A673 (cell line): Measurements from ENCODE around the gene TNFRSF25. TPM values are rescaled to one million over a fixed set of nuclear protein-coding genes. Genes with fewer than 3 reads are reported as not detected.

Source experiments
- BruUV-seq: library from RNA; stranded (reverse); fragments of 400-500 nt; replicated peaks from 2 replicates; lab custom pipeline; 2021; lab: Mats Ljungman, UMichigan
- CTCF ChIA-PET: fragments of 300-600 bp; sonication (Branson Sonifier 250); formaldehyde crosslinking; loops from one replicate; lab custom pipeline; 2022; ENCODE audit warnings: antibody characterized with exemption; lab: Charles Lee
- POLR2A ChIA-PET: fragments of 300-600 bp; sonication (Branson Sonifier 250); formaldehyde crosslinking; loops from one replicate; lab custom pipeline; 2022; ENCODE audit warnings: antibody characterized with exemption; ENCODE audit not compliant: low non-redundant PET; lab: Charles Lee
- DNase-seq: peaks from one replicate; pipeline ENCODE4 v3.0.0-alpha.2; 2015; ENCODE audit warnings: low spot score
- H3K27ac ChIP-seq: fragments of 200-600 bp; sonication (generic); 2 replicates; pipeline ENCODE4 v1.5.1; 2016; ENCODE audit warnings: mixed run types, low read depth, mild to moderate bottlenecking, mixed read lengths, antibody characterized with exemption, low read length; ENCODE audit not compliant: poor library complexity, severe bottlenecking
- H3K27me3 ChIP-seq: fragments of 200-600 bp; sonication (generic); replicated peaks from 2 replicates; pipeline ENCODE4 v1.6.1; 2017; ENCODE audit warnings: mixed run types, low read depth, mild to moderate bottlenecking, mixed read lengths, antibody characterized with exemption, low read length; ENCODE audit not compliant: insufficient read depth, poor library complexity
- H3K36me3 ChIP-seq: fragments of 200-600 bp; sonication (generic); 2 replicates; pipeline ENCODE4 v1.6.1; 2016; ENCODE audit warnings: mixed run types, mild to moderate bottlenecking, mixed read lengths, antibody characterized with exemption, low read length; ENCODE audit not compliant: insufficient read depth, poor library complexity, severe bottlenecking
- H3K4me1 ChIP-seq: fragments of 200-600 bp; sonication (generic); 2 replicates; pipeline ENCODE4 v1.6.1; 2017; ENCODE audit warnings: mixed run types, mild to moderate bottlenecking, mixed read lengths, antibody characterized with exemption, low read length; ENCODE audit not compliant: insufficient read depth, poor library complexity, severe bottlenecking
- H3K4me3 ChIP-seq: fragments of 200-600 bp; sonication (generic); 2 replicates; pipeline ENCODE4 v1.5.1; 2016; ENCODE audit warnings: low read depth, mixed run types, mild to moderate bottlenecking, mixed read lengths, low read length; ENCODE audit not compliant: poor library complexity, severe bottlenecking
- H3K9me3 ChIP-seq: fragments of 200-600 bp; sonication (generic); 2 replicates; pipeline ENCODE4 v1.6.1; 2016; ENCODE audit warnings: mixed run types, low read depth, mild to moderate bottlenecking, mixed read lengths, antibody characterized with exemption, low read length; ENCODE audit not compliant: poor library complexity, severe bottlenecking
- EZH2 ChIP-seq: fragments of 200-600 bp; sonication (generic); IDR thresholded peaks from 2 replicates; pipeline ENCODE4 v1.6.1; 2017; ENCODE audit warnings: borderline replicate concordance, low read depth, mild to moderate bottlenecking, mixed read lengths, antibody characterized with exemption, low read length; ENCODE audit not compliant: poor library complexity, severe bottlenecking
- intact Hi-C: fragments of 100-400 bp; cut with micrococcal nuclease; formaldehyde crosslinking; loops from one replicate; pipeline ENCODE4 v1.10.0; 2022; ENCODE audit not compliant: unreplicated experiment
- total RNA-seq: library from RNA; stranded (reverse); gene quantifications from 2 replicates; pipeline ENCODE4 v1.2.3, GENCODE V29; 2021
- TF ChIP-seq, protein P1 (sequence below): fragments of 300-800, 200-600 bp; sonication (generic); conservative IDR thresholded peaks from 2 replicates; pipeline ENCODE4 v1.5.1; 2017; ENCODE audit warnings: low read depth, mild to moderate bottlenecking, antibody characterized with exemption, low read length, moderate library complexity, mixed read lengths

TNFRSF25 gene
- total RNA-seq, 1 experiment from 2014 or later: 0.97 TPM

GRCh38 chr1:6509220-6509918 is 43.4 kb upstream of the TNFRSF25 start:
- no peak for TF ChIP-seq EZH2
- TF ChIP-seq, protein P1, sequence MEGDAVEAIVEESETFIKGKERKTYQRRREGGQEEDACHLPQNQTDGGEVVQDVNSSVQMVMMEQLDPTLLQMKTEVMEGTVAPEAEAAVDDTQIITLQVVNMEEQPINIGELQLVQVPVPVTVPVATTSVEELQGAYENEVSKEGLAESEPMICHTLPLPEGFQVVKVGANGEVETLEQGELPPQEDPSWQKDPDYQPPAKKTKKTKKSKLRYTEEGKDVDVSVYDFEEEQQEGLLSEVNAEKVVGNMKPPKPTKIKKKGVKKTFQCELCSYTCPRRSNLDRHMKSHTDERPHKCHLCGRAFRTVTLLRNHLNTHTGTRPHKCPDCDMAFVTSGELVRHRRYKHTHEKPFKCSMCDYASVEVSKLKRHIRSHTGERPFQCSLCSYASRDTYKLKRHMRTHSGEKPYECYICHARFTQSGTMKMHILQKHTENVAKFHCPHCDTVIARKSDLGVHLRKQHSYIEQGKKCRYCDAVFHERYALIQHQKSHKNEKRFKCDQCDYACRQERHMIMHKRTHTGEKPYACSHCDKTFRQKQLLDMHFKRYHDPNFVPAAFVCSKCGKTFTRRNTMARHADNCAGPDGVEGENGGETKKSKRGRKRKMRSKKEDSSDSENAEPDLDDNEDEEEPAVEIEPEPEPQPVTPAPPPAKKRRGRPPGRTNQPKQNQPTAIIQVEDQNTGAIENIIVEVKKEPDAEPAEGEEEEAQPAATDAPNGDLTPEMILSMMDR: no peak
- ChIA-PET CTCF (no interaction called here), POLR2A (no interaction called here)
- intact Hi-C loops: no loop called here
- no TSS peak for BruUV-seq
- no peaks in the 10 kb centered on the region for H3K9me3 ChIP-seq
- H3K4me3 ChIP-seq: no peak overlapping the region
- no peaks in the 10 kb centered on the region for H3K27me3 ChIP-seq
- no peaks in the 10 kb centered on the region for H3K36me3 ChIP-seq
- DNase-seq: no peak
- no peak overlapping the region for H3K27ac ChIP-seq
- H3K4me1 ChIP-seq: no peaks in the 10 kb centered on the region

DNA sequence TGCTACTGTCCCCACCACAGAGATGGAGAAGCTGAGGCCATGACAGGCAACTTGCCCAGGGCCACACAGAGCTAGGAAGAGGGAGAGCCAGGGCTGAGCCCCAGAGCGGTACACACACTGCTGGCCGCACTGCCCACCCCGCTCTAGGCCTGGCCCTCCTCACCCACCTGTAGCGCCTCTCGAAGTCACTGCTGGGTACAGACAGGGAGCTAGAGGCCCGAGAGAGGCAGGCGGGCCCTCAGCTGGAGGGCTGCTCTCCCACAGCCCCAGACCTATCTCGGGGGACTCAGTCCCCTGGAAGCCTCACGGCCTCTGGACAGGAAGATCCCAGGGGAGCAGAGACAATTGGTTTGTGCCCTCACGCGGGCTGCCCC is 42.8 kb upstream of the TNFRSF25 start:
- intact Hi-C loops: no loop called here
- TF ChIP-seq, protein P1: no peak
- TF ChIP-seq EZH2: no peak
- no TSS peak for BruUV-seq
- DNase-seq: no peak
- CTCF ChIA-PET: no interaction called here
- no peaks in the 10 kb centered on the region for H3K36me3 ChIP-seq
- no peak overlapping the region for H3K4me3 ChIP-seq
- POLR2A ChIA-PET: no interaction called here
- no peaks in the 10 kb centered on the region for H3K27me3 ChIP-seq
- H3K27ac ChIP-seq: no peak overlapping the region
- H3K9me3 ChIP-seq: no peaks in the 10 kb centered on the region
- H3K4me1 ChIP-seq: no peaks in the 10 kb centered on the region

- Histone ChIP-seq H3K27ac (no peak overlapping the region), H3K9me3 (no peaks in the 10 kb centered on the region), H3K4me1 (no peaks in the 10 kb centered on the region), H3K36me3 (no peaks in the 10 kb centered on the region), H3K27me3 (no peaks in the 10 kb centered on the region), H3K4me3 (no peak overlapping the region)
- BruUV-seq: no TSS peak
- CTCF ChIA-PET: no interaction called here
- intact Hi-C loops: no loop called here
- TF ChIP-seq, protein P1: no peak
- no peak for TF ChIP-seq EZH2
- DNase-seq: no peak
- POLR2A ChIA-PET: no interaction called here
Measured at GRCh38 chr1:6508154-6508815, 42.3 kb upstream of the TNFRSF25 start.
